T-helper 2 cell treated with Interferon-gamma antibody and Interleukin-4, amounts not matched to agents 100 ng/mL and 5 ng/mL, for 36 hours (primary cell): ENCODE data around the gene RBM38. TPM values are rescaled to one million over a fixed set of nuclear protein-coding genes. Genes with fewer than 3 reads are reported as not detected.

Source experiments
- intact Hi-C: fragments of 100-400 bp; cut with micrococcal nuclease; formaldehyde crosslinking; loops from one replicate; pipeline ENCODE4 v1.15.1; 2023
- total RNA-seq: library from RNA; stranded (reverse); gene quantifications from 2 replicates; pipeline ENCODE4 v1.2.3, GENCODE V29; 2022

The RBM38 gene
- total RNA-seq, 1 donor from 2014 or later = 88.5 TPM

GRCh38 chr20:57374343-57374930 lies 16.8 kb upstream of the RBM38 start:
- intact Hi-C loops = no loop called here

GRCh38 chr20:57374931-57375651 lies 16.1 kb upstream of the RBM38 start:
- intact Hi-C loops = no loop called here

GRCh38 chr20:57375652-57376230 lies 15.5 kb upstream of the RBM38 start:
- intact Hi-C loops = no loop called here

- intact Hi-C loops = no loop called here
Observed at GRCh38 chr20:57377350-57377749, 13.8 kb upstream of the RBM38 start.

GRCh38 chr20:57378107-57378506 lies 13.1 kb upstream of the RBM38 start:
- intact Hi-C loops = no loop called here

- intact Hi-C loops = loop anchor here (1.0 kb wide), 1 partner anchor 27 kb away; the partner anchor contains the start of gene RAE1
Observed at GRCh38 chr20:57378646-57379262, 12.4 kb upstream of the RBM38 start.

- intact Hi-C loops = loop anchor here (1.0 kb wide), 1 partner anchor 28 kb away; the partner anchor contains the start of gene RAE1
Observed at GRCh38 chr20:57379263-57379647, 11.9 kb upstream of the RBM38 start.

- intact Hi-C loops = loop anchor here (2.0 kb wide), 1 partner anchor 215 kb away; no protein-coding TSS in a partner anchor
Observed at GRCh38 chr20:57380081-57380750, 11.0 kb upstream of the RBM38 start.

- intact Hi-C loops = loop anchor here (1.0 to 2.0 kb wide), 3 partner anchors 10 to 213 kb away; no protein-coding TSS in a partner anchor
Observed at GRCh38 chr20:57381596-57382503, 9.3 kb upstream of the RBM38 start.

- intact Hi-C loops = no loop called here
Observed at GRCh38 chr20:57382516-57382915, 8.7 kb upstream of the RBM38 start.

GRCh38 chr20:57383447-57384347 lies 7.5 kb upstream of the RBM38 start:
- intact Hi-C loops = no loop called here

GRCh38 chr20:57384486-57384885 lies 6.7 kb upstream of the RBM38 start:
- intact Hi-C loops = no loop called here

GRCh38 chr20:57384953-57385761 lies 6.0 kb upstream of the RBM38 start:
- intact Hi-C loops = no loop called here

GRCh38 chr20:57385940-57386339 lies 5.3 kb upstream of the RBM38 start:
- intact Hi-C loops = no loop called here

- intact Hi-C loops = no loop called here
Observed at GRCh38 chr20:57386762-57387161, 4.4 kb upstream of the RBM38 start.

GRCh38 chr20:57387463-57387862 lies 3.7 kb upstream of the RBM38 start:
- intact Hi-C loops = no loop called here

GRCh38 chr20:57387945-57388371 lies 3.2 kb upstream of the RBM38 start:
- intact Hi-C loops = no loop called here

GRCh38 chr20:57388953-57389694 lies 2.1 kb upstream of the RBM38 start:
- intact Hi-C loops = loop anchor here (1.0 kb wide), 1 partner anchor 9 kb away; no protein-coding TSS in a partner anchor
